A549 (cell line): ENCODE results near the gene F10. TPM values are rescaled to one million over a fixed set of nuclear protein-coding genes. Genes with fewer than 3 reads are reported as not detected.

Experiments used
- ATAC-seq, 2 experiments: fragments of 200-7000 bp in 1 of 2; fragments of >200 bp in 1 of 2; cut with Nextera tagmentation in 1 of 2; cut with Tn5 transposase in 1 of 2; 3 replicates each; pipeline versions ENCODE4 v1.8.0 to v1.9.1; 2018 to 2020; ENCODE audit warnings: mild to moderate bottlenecking in 1 of 2, moderate library complexity in 1 of 2
- CTCF ChIA-PET: fragments of 300-600 bp; sonication (Branson Sonifier 250); formaldehyde crosslinking; extraction: SDS; loops from one replicate; lab custom pipeline; 2021; ENCODE audit warnings: antibody characterized with exemption, inconsistent platforms; lab: Yijun Ruan, JAX
- POLR2A ChIA-PET: fragments of 350-600 bp; formaldehyde crosslinking; extraction: SDS; loops from one replicate; lab custom pipeline; 2021; ENCODE audit warnings: antibody characterized with exemption, inconsistent platforms; lab: Yijun Ruan, JAX
- DNase-seq, 2 experiments: peaks; one replicate each; pipeline versions ENCODE4 v3.0.0 to v3.0.0-alpha.2; 2011 to 2016; ENCODE audit warnings: low read depth in 1 of 2, low spot score in 1 of 2
- FAIRE-seq: peaks from 2 replicates; lab custom pipeline; 2011; peaks lifted over from hg19 to GRCh38; lab: Jason Lieb, UNC
- H3K27ac ChIP-seq, 2 experiments: fragments of >200 bp; sonication (Bioruptor Twin); formaldehyde crosslinking; 3 replicates each; pipeline ENCODE4 v1.5.1; 2016 to 2017
- H3K4me1 ChIP-seq: fragments of >200 bp; sonication (Bioruptor Twin); formaldehyde crosslinking; 3 replicates; pipeline ENCODE4 v1.6.1; 2016
- H3K4me2 ChIP-seq: fragments of >200 bp; sonication (Bioruptor Twin); formaldehyde crosslinking; 3 replicates; pipeline ENCODE4 v1.6.1; 2016
- H3K4me3 ChIP-seq: fragments of >200 bp; sonication (Bioruptor Twin); formaldehyde crosslinking; 3 replicates; pipeline ENCODE4 v1.5.1; 2016
- H3K9me3 ChIP-seq: fragments of >200 bp; sonication (Bioruptor Twin); formaldehyde crosslinking; 3 replicates; pipeline ENCODE4 v1.6.1; 2016
- BHLHE40 ChIP-seq: IDR thresholded peaks from 2 replicates; pipeline ENCODE4 v1.6.1; 2012; ENCODE audit warnings: low read depth, low read length, inconsistent platforms
- CBX8 ChIP-seq: fragments of 200-600 bp; sonication (generic); IDR thresholded peaks from 2 replicates; pipeline ENCODE4 v1.6.1; 2016
- CEBPB ChIP-seq, 2 experiments: fragments of >200 bp in 1 of 2; sonication (Bioruptor Twin) in 1 of 2; formaldehyde crosslinking in 1 of 2; IDR thresholded peaks; 2 replicates each; pipeline ENCODE4 v1.6.1; 2012 to 2016
- EHMT2 ChIP-seq: fragments of 200-600 bp; sonication (generic); IDR thresholded peaks from 2 replicates; pipeline ENCODE4 v1.6.1; 2016; ENCODE audit warnings: antibody characterized with exemption, low read depth, mild to moderate bottlenecking, moderate library complexity
- HDAC2 ChIP-seq: fragments of 200-600 bp; sonication (generic); IDR thresholded peaks from 2 replicates; pipeline ENCODE4 v1.6.1; 2016
- HEYL ChIP-seq: fragments of 250-450 bp; sonication (Bioruptor Pico); IDR thresholded peaks from 2 replicates; pipeline ENCODE4 v1.8.0; 2021; ENCODE audit warnings: mild to moderate bottlenecking, moderate library complexity
- HOXA7 ChIP-seq: fragments of 250-450 bp; sonication (Bioruptor Pico); IDR thresholded peaks from 2 replicates; pipeline ENCODE4 v1.5.0; 2020; ENCODE audit warnings: mild to moderate bottlenecking, moderate library complexity
- HOXB5 ChIP-seq: fragments of 250-450 bp; sonication (Bioruptor Pico); IDR thresholded peaks from 2 replicates; pipeline ENCODE4 v1.5.0; 2020; ENCODE audit warnings: mild to moderate bottlenecking, moderate library complexity
- JUNB ChIP-seq: fragments of >200 bp; sonication (Bioruptor Twin); formaldehyde crosslinking; IDR thresholded peaks from 2 replicates; pipeline ENCODE4 v1.6.1; 2016
- MAFK ChIP-seq: fragments of 450-650 bp; IDR thresholded peaks from 2 replicates; pipeline ENCODE4 v1.6.1; 2014; ENCODE audit not compliant: partially characterized antibody
- NFE2L2 ChIP-seq: fragments of 150-350 bp; conservative IDR thresholded peaks from 2 replicates; pipeline ENCODE4 v1.6.1; 2014; ENCODE audit warnings: low read length
- NR3C1 ChIP-seq: fragments of >200 bp; sonication (Bioruptor Twin); formaldehyde crosslinking; IDR thresholded peaks from 3 replicates; pipeline ENCODE4 v1.6.1; 2017
- POLR2A ChIP-seq: IDR thresholded peaks from 2 replicates; pipeline ENCODE4 v1.6.1; 2012; ENCODE audit warnings: mild to moderate bottlenecking, low read length
- POLR2AphosphoS2 ChIP-seq: conservative IDR thresholded peaks from 2 replicates; pipeline ENCODE4 v1.6.1; 2012; ENCODE audit warnings: low read length, improper control_type of control experiment, inconsistent platforms
- RARB ChIP-seq: fragments of 250-450 bp; sonication (Bioruptor Pico); IDR thresholded peaks from 2 replicates; pipeline ENCODE4 v1.8.0; 2021; ENCODE audit warnings: mild to moderate bottlenecking, moderate library complexity
- RCOR1 ChIP-seq: fragments of 150-350 bp; IDR thresholded peaks from 2 replicates; pipeline ENCODE4 v1.6.1; 2014; ENCODE audit warnings: antibody characterized with exemption, low read length, low read depth
- SREBF2 ChIP-seq: fragments of 450-650 bp; IDR thresholded peaks from 2 replicates; pipeline ENCODE4 v1.6.1; 2014; ENCODE audit warnings: mild to moderate bottlenecking, moderate library complexity
- TFCP2L1 ChIP-seq: fragments of 250-450 bp; sonication (Bioruptor Pico); IDR thresholded peaks from 2 replicates; pipeline ENCODE4 v1.5.0; 2021; ENCODE audit warnings: mild to moderate bottlenecking
- ZC3H11A ChIP-seq: fragments of 450-650 bp; IDR thresholded peaks from 2 replicates; pipeline ENCODE4 v1.6.1; 2014; ENCODE audit warnings: antibody characterized with exemption, mild to moderate bottlenecking
- ZFP36 ChIP-seq: fragments of 450-650 bp; IDR thresholded peaks from 2 replicates; pipeline ENCODE4 v1.6.1; 2014; ENCODE audit warnings: borderline replicate concordance; ENCODE audit not compliant: partially characterized antibody
- WGBS: methylation state at CpG from one replicate; pipeline ENCODE4 v1.1.6; 2017; ENCODE audit errors: missing lambda C conversion rate; 5-methylcytosine and 5-hydroxymethylcytosine counted together
- polyA plus RNA-seq, 4 experiments: library from polyadenylated mRNA; depleted of rRNA in 3 of 4; stranded (reverse); fragments of >200 nt; fragmentation: RNase III in 1 of 4; extraction: RNeasy Plus Mini Kit Qiagen cat#74134 plus additional on column Dnase treatment in 1 of 4; gene quantifications; 2 replicates in 3 of 4; 3 replicates in 1 of 4; pipeline ENCODE4 v1.2.3, GENCODE V29; 2011 to 2017
- TF ChIP-seq, protein P1 (sequence below): fragments of 450-650 bp; IDR thresholded peaks from 2 replicates; pipeline ENCODE4 v1.6.1; 2014; ENCODE audit warnings: antibody characterized with exemption
- TF ChIP-seq, protein P2 (sequence below): IDR thresholded peaks from 2 replicates; pipeline ENCODE4 v1.6.1; 2012

F10 gene
- polyA plus RNA-seq, 2 of the 4 experiments (the other 2 are of a cell fraction) = 0.32 TPM; not detected in 1

DNA sequence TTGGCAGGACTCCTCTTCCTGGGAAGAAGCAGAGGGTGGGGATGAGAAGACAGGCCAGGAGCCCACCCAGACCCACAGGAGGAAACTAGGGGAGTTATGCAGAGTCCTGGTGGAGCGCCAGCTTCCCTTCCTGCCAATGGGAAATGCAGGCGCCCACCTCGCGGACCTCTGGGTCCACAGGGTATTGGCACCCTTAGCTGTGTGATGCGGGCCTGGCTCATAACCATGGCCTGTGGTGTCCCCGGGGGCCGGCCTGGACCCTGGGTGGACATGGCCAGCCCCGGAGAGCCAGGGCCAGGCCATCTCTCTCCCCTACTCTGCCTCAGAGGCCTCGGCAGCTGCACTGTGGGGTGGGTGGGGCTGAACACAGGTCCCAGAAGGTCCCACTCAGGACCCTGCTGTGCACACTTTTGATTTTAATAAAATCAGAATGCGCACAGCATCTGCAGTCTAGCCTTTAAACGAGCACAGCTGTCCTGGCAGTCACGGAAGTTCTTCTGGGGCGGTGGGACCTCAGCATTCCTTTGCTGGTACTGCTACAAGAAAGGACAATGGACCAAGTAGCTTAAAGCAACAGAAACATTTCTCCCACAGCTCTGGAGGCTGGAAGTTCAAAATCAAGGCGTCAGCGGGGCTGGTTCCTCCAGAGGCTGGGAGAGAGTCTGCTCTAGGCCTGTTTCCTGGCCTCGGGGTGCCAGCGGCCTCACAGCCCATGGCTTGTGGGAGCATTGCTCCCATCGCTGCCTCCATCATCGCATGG, 1.8 kb downstream of the F10 start (continued):
- TF ChIP-seq, protein P1, sequence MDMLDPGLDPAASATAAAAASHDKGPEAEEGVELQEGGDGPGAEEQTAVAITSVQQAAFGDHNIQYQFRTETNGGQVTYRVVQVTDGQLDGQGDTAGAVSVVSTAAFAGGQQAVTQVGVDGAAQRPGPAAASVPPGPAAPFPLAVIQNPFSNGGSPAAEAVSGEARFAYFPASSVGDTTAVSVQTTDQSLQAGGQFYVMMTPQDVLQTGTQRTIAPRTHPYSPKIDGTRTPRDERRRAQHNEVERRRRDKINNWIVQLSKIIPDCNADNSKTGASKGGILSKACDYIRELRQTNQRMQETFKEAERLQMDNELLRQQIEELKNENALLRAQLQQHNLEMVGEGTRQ = no peak
- no peak for TF ChIP-seq CEBPB (IDR thresholded peaks at IDR 0.05)
- no peak for TF ChIP-seq CBX8
- TF ChIP-seq NR3C1 = no peak
- TF ChIP-seq SREBF2 = no peak
- TF ChIP-seq HDAC2 = no peak
- TF ChIP-seq, protein P2, sequence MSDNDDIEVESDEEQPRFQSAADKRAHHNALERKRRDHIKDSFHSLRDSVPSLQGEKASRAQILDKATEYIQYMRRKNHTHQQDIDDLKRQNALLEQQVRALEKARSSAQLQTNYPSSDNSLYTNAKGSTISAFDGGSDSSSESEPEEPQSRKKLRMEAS = no peak
- no peak for TF ChIP-seq ZFP36
- no peak for TF ChIP-seq MAFK
- TF ChIP-seq, all 56 proteins: peak for 0

DNA sequence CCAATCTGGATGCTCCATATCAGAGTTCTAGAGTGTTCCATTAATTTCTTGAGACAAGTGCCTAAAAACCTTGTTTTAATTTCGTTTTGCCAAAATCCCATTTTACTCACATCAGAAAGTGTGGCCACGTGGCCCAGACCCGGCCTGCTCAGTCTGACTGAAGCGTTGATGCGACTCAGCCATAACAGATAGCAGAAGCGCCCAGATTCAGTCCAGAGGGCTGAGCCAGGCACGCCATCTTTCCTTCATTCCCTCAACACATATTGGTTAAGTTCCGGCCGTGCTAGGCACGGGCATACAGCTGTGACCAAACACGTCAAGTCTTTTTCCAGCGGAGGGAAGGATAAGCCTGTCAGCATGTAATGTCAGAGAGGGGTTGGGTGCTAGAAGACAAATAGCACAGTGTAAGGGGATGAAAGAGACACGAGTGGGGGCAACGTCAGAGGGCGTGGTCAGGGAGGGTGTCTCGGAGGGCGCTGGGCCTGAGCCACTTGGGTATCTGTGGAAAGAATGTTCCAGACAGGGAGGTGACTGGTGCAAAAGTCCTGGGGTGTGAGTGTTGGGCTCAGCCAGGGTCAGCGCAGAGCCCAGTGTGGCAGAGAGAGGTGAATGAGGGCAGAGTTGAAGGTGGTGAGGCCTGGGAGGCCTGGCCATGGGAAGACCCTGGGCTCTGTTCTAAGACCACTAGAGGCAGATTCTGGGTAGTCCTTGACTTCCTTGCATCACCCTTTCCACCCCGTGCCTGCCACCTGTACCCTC, 3.1 kb downstream of the F10 start:
- Histone ChIP-seq H3K4me2 (no peak overlapping the region), H3K4me3 (no peak overlapping the region), H3K9me3 (no peaks in the 10 kb centered on the region), H3K27ac (no peak overlapping the region), H3K4me1 (no peaks in the 10 kb centered on the region)
- TF ChIP-seq ZC3H11A = no peak
- no peak for TF ChIP-seq RCOR1
- TF ChIP-seq EHMT2 = no peak
- TF ChIP-seq HOXB5 (CRISPR knock-in tag) = no peak
- TF ChIP-seq POLR2A = no peak
- no peak for TF ChIP-seq SREBF2
- no peak for TF ChIP-seq HDAC2
- TF ChIP-seq MAFK = no peak
- no peak for TF ChIP-seq BHLHE40
- no peak for TF ChIP-seq ZFP36
- TF ChIP-seq HEYL (CRISPR knock-in tag) = no peak
- TF ChIP-seq TFCP2L1 (CRISPR knock-in tag) = no peak
- ATAC-seq = no peak
- no peak for DNase-seq
- FAIRE-seq = no peak
- ChIA-PET CTCF (no interaction called here), POLR2A (no interaction called here)
- 75% methylated on average over 19 of the region's 19 CpGs for WGBS

DNA sequence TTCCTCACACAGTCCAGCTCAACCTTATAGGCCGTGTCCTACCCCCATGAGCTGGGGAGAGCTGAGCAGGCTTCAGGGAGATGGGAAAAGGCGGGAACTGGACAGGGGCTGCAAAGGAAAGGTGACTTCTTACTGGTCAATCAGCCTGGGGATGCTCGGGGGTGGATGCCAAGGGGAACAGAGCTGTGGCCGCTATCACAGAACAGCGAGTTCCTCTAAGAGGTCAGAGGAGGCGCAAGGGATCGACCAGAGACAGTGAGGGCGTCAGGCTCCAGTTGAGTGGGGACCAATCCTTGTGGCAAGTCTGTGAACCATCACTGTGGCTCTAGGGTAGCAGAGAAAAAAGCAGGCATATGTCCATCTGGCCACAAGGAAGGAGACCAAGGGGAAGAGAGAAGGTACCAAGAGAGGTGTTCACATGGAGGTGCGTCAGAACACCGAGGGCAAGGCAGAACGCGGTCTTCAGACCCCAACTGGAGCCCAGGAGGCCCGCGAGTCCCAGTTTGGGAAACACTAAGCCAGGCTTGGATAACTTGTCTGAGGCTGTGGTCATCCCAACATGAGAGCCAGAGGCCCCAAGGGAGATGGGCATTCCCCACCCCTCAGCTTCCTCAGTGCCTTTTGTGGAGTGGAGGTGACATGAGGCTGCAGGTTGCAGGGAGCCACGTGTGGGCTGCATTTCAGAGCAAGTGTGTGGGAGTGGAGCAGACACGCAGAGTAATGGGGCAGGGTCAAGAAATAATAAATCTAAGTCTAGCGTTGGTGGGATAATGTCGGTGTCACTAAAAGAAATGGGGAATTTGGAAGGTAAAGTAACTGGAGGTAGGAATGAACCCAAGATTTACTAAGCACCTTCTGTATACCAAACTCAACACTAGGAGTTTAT, 3.9 kb downstream of the F10 start:
- FAIRE-seq (no peak), DNase-seq (no peak), ATAC-seq (no peak)
- H3K9me3 ChIP-seq = no peaks in the 10 kb centered on the region
- H3K4me2 ChIP-seq = no peak overlapping the region
- H3K4me3 ChIP-seq = no peak overlapping the region
- no peaks in the 10 kb centered on the region for H3K4me1 ChIP-seq
- POLR2A ChIA-PET = no interaction called here
- 74% methylated on average over 18 of the region's 18 CpGs for WGBS
- CTCF ChIA-PET = no interaction called here
- no peak overlapping the region for H3K27ac ChIP-seq
- TF ChIP-seq HOXA7 = no peak
- no peak for TF ChIP-seq POLR2AphosphoS2
- no peak for TF ChIP-seq NFE2L2
- TF ChIP-seq RARB (CRISPR knock-in tag) = no peak
- TF ChIP-seq JUNB = no peak
- TF ChIP-seq ZFP36 = no peak
- no peak for TF ChIP-seq NR3C1
